Motor neuron (in vitro differentiated cells): ENCODE data around the gene ABCC6. TPM values are rescaled to one million over a fixed set of nuclear protein-coding genes. Genes with fewer than 3 reads are reported as not detected.
A peak's percentile ranks its signal among the peaks of the same experiment; 100 is the strongest.
"Not testable (repeated sequence)": the region's sequence is repeated elsewhere in the genome, so short reads cannot be mapped to it uniquely, and the experiment has no call there.

Source experiments
- ATAC-seq, 8 experiments: fragments of 200-7000 bp; cut with Tn5 transposase; replicated peaks in 6 of 8; 2 replicates each; pipeline ENCODE4 v1.8.0; 2021; ENCODE audit warnings: mild to moderate bottlenecking in 8 of 8, moderate library complexity in 8 of 8
- H3K27ac ChIP-seq, 2 donors: fragments of 250-450 bp; sonication (Bioruptor Pico); 2 replicates each; pipeline ENCODE4 v1.9.0; 2021; ENCODE audit warnings: antibody characterized with exemption in 2 of 2, mild to moderate bottlenecking in 2 of 2, moderate library complexity in 1 of 2
- H3K4me1 ChIP-seq, 2 donors: fragments of 250-450 bp; sonication (Bioruptor Pico); replicated peaks in 1 of 2; 2 replicates each; pipeline ENCODE4 v1.6.1; 2021; ENCODE audit warnings: antibody characterized with exemption in 2 of 2, mild to moderate bottlenecking in 2 of 2, moderate library complexity in 1 of 2
- H3K4me3 ChIP-seq, 5 donors: fragments of 250-450 bp; sonication (Bioruptor Pico); 2 replicates each; pipeline ENCODE4 v1.9.0; 2021; ENCODE audit warnings: antibody characterized with exemption in 5 of 5, mild to moderate bottlenecking in 5 of 5, moderate library complexity in 4 of 5
- whole genome bisulfite sequencing, 10 experiments: fragments of 450-650 bp; shearing (Covaris generic); methylation state at CpG; one replicate each; pipeline ENCODE4 v1.0.0; 2022; 5-methylcytosine and 5-hydroxymethylcytosine counted together
- in situ Hi-C, 9 experiments: fragments of 400-800 bp; cut with MboI; loops; one replicate each; pipeline ENCODE4 v1.15.0; 2021; ENCODE audit warnings: low sequenced_read_pairs in 9 of 9, low pct_unique_long_range_greater_than_20kb in 2 of 9; ENCODE audit not compliant: unreplicated experiment in 9 of 9
- total RNA-seq, 8 experiments: library from RNA; unstranded; fragments of 300-600 nt; gene quantifications; 2 replicates each; pipeline versions ENCODE4 v1.2.3 to v1.2.4, GENCODE V29; 2022

Gene ABCC6
- total RNA-seq, 8 experiments from 2014 or later: 0.33 to 3.7 (median 1.3) TPM

GRCh38 chr16:16161840-16162239, 61.5 kb downstream of the ABCC6 start:
- ATAC-seq, H3K27ac ChIP-seq, H3K4me3 ChIP-seq, in situ Hi-C loops, H3K4me1 ChIP-seq: not testable (repeated sequence)
- WGBS, 10 experiments: 52 to 100% (median 70%) methylated on average over 1 to 4 of the region's 5 CpGs; no CpG with 5 or more reads in 5 of the 10 experiments

GRCh38 chr16:16161319-16161718, 62.0 kb downstream of the ABCC6 start:
- in situ Hi-C loops: no loop called here
- ATAC-seq: no peak
- no peak overlapping the region for H3K4me3 ChIP-seq
- H3K4me1 ChIP-seq: no peaks in the 10 kb centered on the region
- 17 to 71% (median 33%) methylated on average over 1 to 4 of the region's 5 CpGs; no CpG with 5 or more reads in 6 of the 10 experiments for WGBS, 10 experiments
- H3K27ac ChIP-seq: no peak overlapping the region

- in situ Hi-C loops: no loop called here
- Histone ChIP-seq H3K4me3 (no peak overlapping the region), H3K27ac (no peak overlapping the region), H3K4me1 (no peaks in the 10 kb centered on the region)
- WGBS, 10 experiments: 80% methylated on average over 1 of the region's 3 CpGs; no CpG with 5 or more reads in 9 of the 10 experiments
- no peak for ATAC-seq
Measured at GRCh38 chr16:16159662-16160061, 63.6 kb downstream of the ABCC6 start.

GRCh38 chr16:16158741-16159374, 64.4 kb downstream of the ABCC6 start:
- in situ Hi-C loops: no loop called here
- H3K4me3 ChIP-seq: no peak overlapping the region
- ATAC-seq: no peak
- WGBS, 10 experiments: 30 to 100% (median 77%) methylated on average over 1 to 3 of the region's 3 CpGs
- H3K4me1 ChIP-seq: no peaks in the 10 kb centered on the region
- H3K27ac ChIP-seq: no peak overlapping the region

GRCh38 chr16:16158082-16158658, 65.1 kb downstream of the ABCC6 start:
- H3K27ac ChIP-seq: no peak overlapping the region
- H3K4me1 ChIP-seq: no peaks in the 10 kb centered on the region
- ATAC-seq: no peak
- H3K4me3 ChIP-seq: no peak overlapping the region
- WGBS, 10 experiments: 63 to 100% (median 90%) methylated on average over 1 to 4 of the region's 4 CpGs
- in situ Hi-C loops: no loop called here

GRCh38 chr16:16157166-16157565, 66.1 kb downstream of the ABCC6 start:
- in situ Hi-C loops: no loop called here
- WGBS, 10 experiments: 83 to 100% methylated on average over 1 of the region's 1 CpG; no CpG with 5 or more reads in 8 of the 10 experiments

GRCh38 chr16:16155234-16155633, 68.1 kb downstream of the ABCC6 start:
- Histone ChIP-seq H3K4me1 (no peaks in the 10 kb centered on the region), H3K4me3 (no peak overlapping the region), H3K27ac (no peak overlapping the region)
- no peak for ATAC-seq
- 63 to 100% (median 85%) methylated on average over 1 to 3 of the region's 3 CpGs; no CpG with 5 or more reads in 1 of the 10 experiments for WGBS, 10 experiments
- in situ Hi-C loops: no loop called here

More at GRCh38 chr16:16157166-16157565, 66.1 kb downstream of the ABCC6 start:
- H3K27ac ChIP-seq: no peak overlapping the region
- ATAC-seq: no peak
- no peaks in the 10 kb centered on the region for H3K4me1 ChIP-seq
- H3K4me3 ChIP-seq: no peak overlapping the region

- no peak overlapping the region for H3K27ac ChIP-seq
- H3K4me1 ChIP-seq: no peaks in the 10 kb centered on the region
- no peak overlapping the region for H3K4me3 ChIP-seq
- no peak for ATAC-seq
- 0 to 100% (median 40%) methylated on average over 1 to 2 of the region's 18 CpGs; no CpG with 5 or more reads in 5 of the 10 experiments for WGBS, 10 experiments
- in situ Hi-C loops: no loop called here
Measured at GRCh38 chr16:16154281-16154951, 68.9 kb downstream of the ABCC6 start.

GRCh38 chr16:16153000-16153399, 70.3 kb downstream of the ABCC6 start:
- not testable (repeated sequence) for H3K4me3 ChIP-seq

GRCh38 chr16:16151315-16151714, 72.0 kb downstream of the ABCC6 start:
- ATAC-seq: no peak
- H3K4me1 ChIP-seq: no peaks in the 10 kb centered on the region
- WGBS, 10 experiments: 80 to 100% (median 97%) methylated on average over 1 to 5 of the region's 8 CpGs; no CpG with 5 or more reads in 2 of the 10 experiments

More at GRCh38 chr16:16153000-16153399, 70.3 kb downstream of the ABCC6 start:
- ATAC-seq, H3K4me1 ChIP-seq, in situ Hi-C loops, H3K27ac ChIP-seq: not testable (repeated sequence)
- WGBS, 10 experiments: 73 to 100% (median 100%) methylated on average over 2 to 6 of the region's 12 CpGs; no CpG with 5 or more reads in 1 of the 10 experiments

GRCh38 chr16:16150878-16151152, 72.5 kb downstream of the ABCC6 start:
- no peaks in the 10 kb centered on the region for H3K4me1 ChIP-seq
- H3K27ac ChIP-seq: no peak overlapping the region
- in situ Hi-C loops: no loop called here
- no peak for ATAC-seq
- no peak overlapping the region for H3K4me3 ChIP-seq
- 33 to 100% (median 81%) methylated on average over 1 to 4 of the region's 4 CpGs; no CpG with 5 or more reads in 2 of the 10 experiments for WGBS, 10 experiments

More at GRCh38 chr16:16151315-16151714, 72.0 kb downstream of the ABCC6 start:
- H3K4me3 ChIP-seq: no peak overlapping the region
- in situ Hi-C loops: no loop called here
- H3K27ac ChIP-seq: no peak overlapping the region

GRCh38 chr16:16150117-16150877, 73.0 kb downstream of the ABCC6 start:
- H3K4me1 ChIP-seq: no peaks in the 10 kb centered on the region
- 17 to 89% (median 51%) methylated on average over 1 to 14 of the region's 28 CpGs; no CpG with 5 or more reads in 4 of the 10 experiments for WGBS, 10 experiments
- H3K4me3 ChIP-seq: no peak overlapping the region
- ATAC-seq: peak in 4 of 8 experiments; percentile 10 to 74 (median 42)
- in situ Hi-C loops: no loop called here
- H3K27ac ChIP-seq: no peak overlapping the region

GRCh38 chr16:16149710-16150116, 73.6 kb downstream of the ABCC6 start:
- Histone ChIP-seq H3K27ac (no peak overlapping the region), H3K4me3 (no peak overlapping the region), H3K4me1 (no peaks in the 10 kb centered on the region)
- in situ Hi-C loops: loop anchor here in 2 of 9 experiments (25.0 kb wide), 2 partner anchors 287 to 387 kb away; partner anchors contain the start of gene MYH11 (in 2 of the 2)
- 70 to 100% (median 93%) methylated on average over 1 to 5 of the region's 10 CpGs; no CpG with 5 or more reads in 4 of the 10 experiments for WGBS, 10 experiments
- ATAC-seq: no peak
